GM23338 (cell line): ENCODE data around the gene FXYD5. TPM values are rescaled to one million over a fixed set of nuclear protein-coding genes. Genes with fewer than 3 reads are reported as not detected.

Experiments used
- ATAC-seq: fragments of 200-7000 bp; cut with Tn5 transposase; 3 replicates; pipeline ENCODE4 v1.9.1; 2020
- DNase-seq: peaks from one replicate; pipeline ENCODE4 v3.0.0-alpha.2; 2015; ENCODE audit warnings: low spot score
- H2AFZ ChIP-seq: fragments of 200-600 bp; sonication (generic); 2 replicates; pipeline ENCODE4 v1.8.0; 2016; ENCODE audit warnings: antibody characterized with exemption, mild to moderate bottlenecking, moderate library complexity
- H3F3A ChIP-seq: fragments of 200-600 bp; sonication (generic); replicated peaks from 2 replicates; pipeline ENCODE4 v1.8.0; 2017; ENCODE audit warnings: antibody characterized with exemption, mixed run types, low read depth
- H3K27ac ChIP-seq: fragments of 200-600 bp; sonication (generic); 2 replicates; pipeline ENCODE4 v1.6.1; 2016; ENCODE audit warnings: low read depth
- H3K27me3 ChIP-seq: fragments of 200-600 bp; sonication (generic); 2 replicates; pipeline ENCODE4 v1.8.0; 2016; ENCODE audit warnings: mild to moderate bottlenecking, mixed run types, moderate library complexity; ENCODE audit not compliant: insufficient read depth
- H3K36me3 ChIP-seq: fragments of 200-600 bp; sonication (generic); 2 replicates; pipeline ENCODE4 v1.8.0; 2016; ENCODE audit warnings: mild to moderate bottlenecking; ENCODE audit not compliant: insufficient read depth
- H3K4me1 ChIP-seq: fragments of 200-600 bp; sonication (generic); 2 replicates; pipeline ENCODE4 v1.8.0; 2016; ENCODE audit warnings: mild to moderate bottlenecking, moderate library complexity; ENCODE audit not compliant: insufficient read depth
- H3K4me2 ChIP-seq: fragments of 200-600 bp; sonication (generic); 2 replicates; pipeline ENCODE4 v1.7.1; 2017; ENCODE audit warnings: mixed run types
- H3K4me3 ChIP-seq: fragments of 200-600 bp; sonication (generic); 2 replicates; pipeline ENCODE4 v1.6.1; 2016; ENCODE audit warnings: mixed run types
- H3K79me2 ChIP-seq: fragments of 200-600 bp; sonication (generic); replicated peaks from 2 replicates; pipeline ENCODE4 v1.8.0; 2017; ENCODE audit warnings: mild to moderate bottlenecking; ENCODE audit not compliant: insufficient read depth
- H3K9me2 ChIP-seq: fragments of 200-600 bp; sonication (generic); 2 replicates; pipeline ENCODE4 v1.8.0; 2017; ENCODE audit not compliant: insufficient read depth
- H4K20me1 ChIP-seq: fragments of 200-600 bp; sonication (generic); replicated peaks from 2 replicates; pipeline ENCODE4 v1.8.0; 2017; ENCODE audit warnings: mild to moderate bottlenecking; ENCODE audit not compliant: insufficient read depth
- H3K27ac Mint-ChIP-seq: 2 replicates; pipeline ENCODE4 v1.8.0; 2020; ENCODE audit warnings: inconsistent platforms, mild to moderate bottlenecking, moderate library complexity, mixed read lengths
- H3K27me3 Mint-ChIP-seq: 3 replicates; pipeline ENCODE4 v1.8.0; 2022; ENCODE audit warnings: low read depth, mild to moderate bottlenecking, moderate library complexity, mixed read lengths, inconsistent platforms; ENCODE audit not compliant: insufficient read depth, poor library complexity
- H3K36me3 Mint-ChIP-seq: 3 replicates; pipeline ENCODE4 v1.8.0; 2021; ENCODE audit warnings: low read depth, mild to moderate bottlenecking, inconsistent platforms, moderate library complexity, mixed read lengths
- H3K4me1 Mint-ChIP-seq: 3 replicates; pipeline ENCODE4 v1.8.0; 2020; ENCODE audit warnings: mild to moderate bottlenecking, inconsistent platforms, mixed read lengths
- H3K4me3 Mint-ChIP-seq: 3 replicates; pipeline ENCODE4 v1.8.0; 2021; ENCODE audit warnings: moderate library complexity, mild to moderate bottlenecking, inconsistent platforms, mixed read lengths
- H3K9me3 Mint-ChIP-seq: 3 replicates; pipeline ENCODE4 v1.8.0; 2020; ENCODE audit warnings: moderate library complexity, mild to moderate bottlenecking, inconsistent platforms, mixed read lengths
- CREB1 ChIP-seq: fragments of 250-450 bp; sonication (Bioruptor Pico); IDR thresholded peaks from 2 replicates; pipeline ENCODE4 v1.5.0; 2020; ENCODE audit warnings: low read depth, mild to moderate bottlenecking, moderate library complexity
- polyA plus RNA-seq: library from polyadenylated mRNA; unstranded; fragments of >200 nt; fragmentation: Nextera tagmentation; extraction: Ambion mirVana; gene quantifications from 2 replicates; pipeline ENCODE4 v1.2.1, GENCODE V29; 2016
- total RNA-seq: library from RNA; depleted of rRNA; stranded (reverse); fragments of >200 nt; shearing (Covaris generic); gene quantifications from 2 replicates; pipeline ENCODE4 v1.2.3, GENCODE V29; 2014
- TF ChIP-seq, protein P1 (sequence below): IDR thresholded peaks from one replicate; pipeline ENCODE4 v1.6.1; 2018; ENCODE audit warnings: antibody characterized with exemption; ENCODE audit not compliant: unreplicated experiment
- TF ChIP-seq, protein P2 (sequence below), 2 experiments: fragments of 200-600 bp in 1 of 2; sonication (generic) in 1 of 2; conservative IDR thresholded peaks; 2 replicates each; pipeline versions ENCODE4 v1.5.1 to v1.6.1; 2016 to 2017; ENCODE audit warnings: antibody characterized with exemption in 2 of 2, low read depth in 2 of 2, mild to moderate bottlenecking in 2 of 2, moderate library complexity in 1 of 2
- TF ChIP-seq, protein P3 (sequence below): IDR thresholded peaks from 2 replicates; pipeline ENCODE4 v1.6.1; 2016; ENCODE audit warnings: antibody characterized with exemption

The FXYD5 gene
- total and polyA plus RNA-seq, 2 experiments from 2014 or later, result 97.7 to 233 TPM

DNA sequence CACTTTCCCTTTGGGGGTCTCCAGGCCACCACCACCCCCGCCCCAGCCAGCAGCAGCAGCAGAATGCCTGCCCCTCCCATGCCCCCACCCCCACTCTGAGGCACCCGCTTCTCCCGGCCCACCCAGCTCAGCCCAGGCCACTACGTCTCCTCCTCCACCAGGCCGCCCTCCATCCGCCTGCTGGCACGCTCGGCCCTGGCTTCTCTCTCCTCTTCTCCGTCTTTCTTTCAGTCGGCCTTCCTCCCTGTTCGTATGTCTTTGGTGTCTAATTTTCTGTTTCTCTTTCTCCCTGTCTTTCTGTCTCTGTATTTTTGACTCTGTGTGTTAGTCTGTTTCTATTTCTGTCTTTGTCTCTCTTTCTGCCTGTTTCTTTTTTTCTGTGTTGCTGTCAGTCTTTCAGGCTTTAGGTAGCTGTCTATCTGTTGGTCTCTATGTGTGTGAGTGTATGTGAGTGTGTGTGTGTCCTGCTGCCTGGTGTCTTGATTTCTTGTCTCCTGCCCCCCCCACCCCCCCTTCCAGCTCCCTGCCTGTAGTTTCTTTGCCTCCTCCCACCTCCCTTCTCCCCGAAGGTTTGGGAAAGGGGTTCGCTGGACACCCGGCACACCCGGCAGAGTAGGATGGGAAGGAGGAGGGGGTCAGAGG is 19.8 kb upstream of the FXYD5 start, which contains the start of gene LGI4:
Gene LGI4, minus strand, starts transcription at position 459 of the 642 bp plus-strand sequence. Its CDS starts 379 bp downstream, at position 80.
- Histone ChIP-seq H3K27ac (no peak within 1 kb of the TSS), H2AFZ (no peak within 1 kb of the TSS), H3K79me2 (no peaks in the 10 kb centered on the region), H3F3A (0 out of 2 replicates have a peak, but pooled peaks cover 2% of the 10 kb centered on the region), H3K4me2 (peak within 1 kb of the TSS; percentile 80), H3K4me3 (peak within 1 kb of the TSS; percentile 48), H3K9me2 (peaks cover 10% of the 10 kb centered on the region), H3K27me3 (no peaks in the 10 kb centered on the region), H3K4me1 (peaks cover 11% of the 10 kb centered on the region; the same call in 1 of the 2 replicates), H3K36me3 (no peaks in the 10 kb centered on the region), H4K20me1 (no peaks in the 10 kb centered on the region)
- Mint-ChIP-seq H3K4me3 (peak within 1 kb of the TSS; percentile 5; the same call in 1 of the 3 replicates), H3K27ac (no peak within 1 kb of the TSS), H3K4me1 (peaks cover 22% of the 10 kb centered on the region), H3K36me3 (no peaks in the 10 kb centered on the region; the same call in 2 of the 3 replicates), H3K27me3 (peaks cover 12% of the 10 kb centered on the region), H3K9me3 (no peaks in the 10 kb centered on the region)
- DNase-seq, result no peak
- no peak for TF ChIP-seq CREB1 (CRISPR knock-in tag)
- peak; percentile 40 for ATAC-seq

DNA sequence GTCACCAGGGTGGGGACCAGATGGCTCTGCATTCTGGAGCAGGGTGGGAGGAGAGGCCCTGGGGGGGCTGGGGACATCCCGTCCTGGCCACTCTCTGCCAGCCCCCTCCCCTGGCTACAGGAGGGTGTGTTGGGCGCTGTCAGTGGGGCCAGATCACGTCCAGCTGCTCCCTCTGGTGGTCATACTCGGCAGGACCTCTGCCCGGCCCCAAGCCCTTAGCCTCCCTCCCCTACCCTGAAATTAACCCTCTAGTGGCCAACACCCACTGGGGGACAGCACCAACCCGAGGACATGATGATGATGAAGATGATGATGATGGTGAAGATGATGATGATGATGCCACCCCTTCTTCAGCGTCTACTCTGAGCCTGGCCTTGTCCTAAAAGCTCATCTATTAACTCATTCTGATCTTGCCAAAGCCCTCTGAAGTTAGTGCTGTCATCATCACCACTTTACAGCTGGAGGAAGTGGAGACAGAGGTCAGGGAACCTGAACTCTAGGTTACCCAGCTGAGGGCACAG is 19.1 kb upstream of the FXYD5 start:
- Histone ChIP-seq H3K27me3 (no peaks in the 10 kb centered on the region), H2AFZ (no peak overlapping the region), H3K79me2 (no peaks in the 10 kb centered on the region), H3K4me1 (peaks cover 14% of the 10 kb centered on the region; the same call in 1 of the 2 replicates), H3K4me2 (peak overlapping the region; percentile 80), H3K36me3 (no peaks in the 10 kb centered on the region), H4K20me1 (no peaks in the 10 kb centered on the region), H3K27ac (no peak overlapping the region), H3K9me2 (peaks cover 10% of the 10 kb centered on the region), H3F3A (0 out of 2 replicates have a peak, but pooled peaks cover 2% of the 10 kb centered on the region), H3K4me3 (peak overlapping the region; percentile 48)
- ATAC-seq (peak; percentile 92), DNase-seq (peak; percentile 87)
- TF ChIP-seq, protein P1, sequence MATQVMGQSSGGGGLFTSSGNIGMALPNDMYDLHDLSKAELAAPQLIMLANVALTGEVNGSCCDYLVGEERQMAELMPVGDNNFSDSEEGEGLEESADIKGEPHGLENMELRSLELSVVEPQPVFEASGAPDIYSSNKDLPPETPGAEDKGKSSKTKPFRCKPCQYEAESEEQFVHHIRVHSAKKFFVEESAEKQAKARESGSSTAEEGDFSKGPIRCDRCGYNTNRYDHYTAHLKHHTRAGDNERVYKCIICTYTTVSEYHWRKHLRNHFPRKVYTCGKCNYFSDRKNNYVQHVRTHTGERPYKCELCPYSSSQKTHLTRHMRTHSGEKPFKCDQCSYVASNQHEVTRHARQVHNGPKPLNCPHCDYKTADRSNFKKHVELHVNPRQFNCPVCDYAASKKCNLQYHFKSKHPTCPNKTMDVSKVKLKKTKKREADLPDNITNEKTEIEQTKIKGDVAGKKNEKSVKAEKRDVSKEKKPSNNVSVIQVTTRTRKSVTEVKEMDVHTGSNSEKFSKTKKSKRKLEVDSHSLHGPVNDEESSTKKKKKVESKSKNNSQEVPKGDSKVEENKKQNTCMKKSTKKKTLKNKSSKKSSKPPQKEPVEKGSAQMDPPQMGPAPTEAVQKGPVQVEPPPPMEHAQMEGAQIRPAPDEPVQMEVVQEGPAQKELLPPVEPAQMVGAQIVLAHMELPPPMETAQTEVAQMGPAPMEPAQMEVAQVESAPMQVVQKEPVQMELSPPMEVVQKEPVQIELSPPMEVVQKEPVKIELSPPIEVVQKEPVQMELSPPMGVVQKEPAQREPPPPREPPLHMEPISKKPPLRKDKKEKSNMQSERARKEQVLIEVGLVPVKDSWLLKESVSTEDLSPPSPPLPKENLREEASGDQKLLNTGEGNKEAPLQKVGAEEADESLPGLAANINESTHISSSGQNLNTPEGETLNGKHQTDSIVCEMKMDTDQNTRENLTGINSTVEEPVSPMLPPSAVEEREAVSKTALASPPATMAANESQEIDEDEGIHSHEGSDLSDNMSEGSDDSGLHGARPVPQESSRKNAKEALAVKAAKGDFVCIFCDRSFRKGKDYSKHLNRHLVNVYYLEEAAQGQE, result no peak
- TF ChIP-seq, protein P2, sequence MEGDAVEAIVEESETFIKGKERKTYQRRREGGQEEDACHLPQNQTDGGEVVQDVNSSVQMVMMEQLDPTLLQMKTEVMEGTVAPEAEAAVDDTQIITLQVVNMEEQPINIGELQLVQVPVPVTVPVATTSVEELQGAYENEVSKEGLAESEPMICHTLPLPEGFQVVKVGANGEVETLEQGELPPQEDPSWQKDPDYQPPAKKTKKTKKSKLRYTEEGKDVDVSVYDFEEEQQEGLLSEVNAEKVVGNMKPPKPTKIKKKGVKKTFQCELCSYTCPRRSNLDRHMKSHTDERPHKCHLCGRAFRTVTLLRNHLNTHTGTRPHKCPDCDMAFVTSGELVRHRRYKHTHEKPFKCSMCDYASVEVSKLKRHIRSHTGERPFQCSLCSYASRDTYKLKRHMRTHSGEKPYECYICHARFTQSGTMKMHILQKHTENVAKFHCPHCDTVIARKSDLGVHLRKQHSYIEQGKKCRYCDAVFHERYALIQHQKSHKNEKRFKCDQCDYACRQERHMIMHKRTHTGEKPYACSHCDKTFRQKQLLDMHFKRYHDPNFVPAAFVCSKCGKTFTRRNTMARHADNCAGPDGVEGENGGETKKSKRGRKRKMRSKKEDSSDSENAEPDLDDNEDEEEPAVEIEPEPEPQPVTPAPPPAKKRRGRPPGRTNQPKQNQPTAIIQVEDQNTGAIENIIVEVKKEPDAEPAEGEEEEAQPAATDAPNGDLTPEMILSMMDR (conservative IDR thresholded peaks at IDR 0.05; ENCODE audit: low read depth in 2 of 2), result peak; percentile 80 to 86
- TF ChIP-seq, protein P3, sequence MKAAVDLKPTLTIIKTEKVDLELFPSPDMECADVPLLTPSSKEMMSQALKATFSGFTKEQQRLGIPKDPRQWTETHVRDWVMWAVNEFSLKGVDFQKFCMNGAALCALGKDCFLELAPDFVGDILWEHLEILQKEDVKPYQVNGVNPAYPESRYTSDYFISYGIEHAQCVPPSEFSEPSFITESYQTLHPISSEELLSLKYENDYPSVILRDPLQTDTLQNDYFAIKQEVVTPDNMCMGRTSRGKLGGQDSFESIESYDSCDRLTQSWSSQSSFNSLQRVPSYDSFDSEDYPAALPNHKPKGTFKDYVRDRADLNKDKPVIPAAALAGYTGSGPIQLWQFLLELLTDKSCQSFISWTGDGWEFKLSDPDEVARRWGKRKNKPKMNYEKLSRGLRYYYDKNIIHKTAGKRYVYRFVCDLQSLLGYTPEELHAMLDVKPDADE, result no peak
- TF ChIP-seq CREB1 (CRISPR knock-in tag), result peak; percentile 47; the same call in 1 of the 2 replicates
- H3K36me3 Mint-ChIP-seq, result no peaks in the 10 kb centered on the region; the same call in 2 of the 3 replicates
- H3K27me3 Mint-ChIP-seq, result peaks cover 16% of the 10 kb centered on the region
- H3K4me1 Mint-ChIP-seq, result peaks cover 22% of the 10 kb centered on the region
- H3K27ac Mint-ChIP-seq, result no peak overlapping the region
- H3K9me3 Mint-ChIP-seq, result no peaks in the 10 kb centered on the region
- no peak overlapping the region for H3K4me3 Mint-ChIP-seq
